Measurements from ENCODE around the gene ZNF136.
A peak's percentile ranks its signal among the peaks of the same experiment; 100 is the strongest.

DNA sequence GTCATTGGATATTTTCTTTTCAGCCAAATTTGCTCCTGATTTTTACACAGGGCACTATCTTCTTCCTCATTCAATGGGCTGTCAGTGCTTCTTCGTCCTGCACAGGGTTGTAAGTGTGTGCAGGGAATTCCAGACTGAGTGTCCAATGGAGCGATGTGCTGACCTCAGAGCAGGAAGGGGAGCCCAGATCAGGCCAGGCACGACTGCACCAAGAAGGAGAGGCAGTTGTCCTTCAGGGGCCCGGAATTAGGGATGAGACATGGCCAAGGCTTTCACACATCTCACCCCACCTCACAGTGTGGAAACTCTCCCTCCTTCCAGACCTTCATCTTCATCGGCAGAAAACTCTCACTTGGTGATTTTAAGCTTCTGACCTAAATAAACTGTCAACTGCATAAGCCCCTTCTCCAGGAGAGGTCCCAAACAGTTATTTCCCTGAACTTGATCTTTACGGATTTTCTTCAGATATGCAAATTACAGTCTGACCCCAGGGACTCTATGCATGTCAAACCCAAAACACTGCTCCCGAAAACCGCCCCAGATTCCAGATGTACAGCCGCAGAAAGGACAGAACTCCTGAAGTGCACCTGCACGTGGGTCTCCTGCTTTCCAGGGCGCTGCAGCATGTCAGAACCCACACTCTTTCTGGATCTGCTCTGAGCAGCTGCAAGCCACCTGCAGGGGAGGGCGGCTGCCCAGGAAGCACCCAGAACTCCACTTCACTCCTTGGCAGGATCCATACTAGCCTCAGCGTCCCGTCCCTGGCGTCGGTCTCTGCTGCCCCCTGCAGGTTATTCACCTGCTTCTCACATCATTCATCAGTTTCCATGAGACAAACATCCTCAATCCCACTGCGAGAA, 22.1 kb upstream of the ZNF136 start:
- TF ChIP-seq POLR2A (IDR thresholded peaks at IDR 0.05) (no peak), POLR2AphosphoS5 (IDR thresholded peaks at IDR 0.05) (peak in 1 of 2 donors; percentile 18), EP300 (IDR thresholded peaks at IDR 0.05) (no peak)
- TF ChIP-seq, protein P1, sequence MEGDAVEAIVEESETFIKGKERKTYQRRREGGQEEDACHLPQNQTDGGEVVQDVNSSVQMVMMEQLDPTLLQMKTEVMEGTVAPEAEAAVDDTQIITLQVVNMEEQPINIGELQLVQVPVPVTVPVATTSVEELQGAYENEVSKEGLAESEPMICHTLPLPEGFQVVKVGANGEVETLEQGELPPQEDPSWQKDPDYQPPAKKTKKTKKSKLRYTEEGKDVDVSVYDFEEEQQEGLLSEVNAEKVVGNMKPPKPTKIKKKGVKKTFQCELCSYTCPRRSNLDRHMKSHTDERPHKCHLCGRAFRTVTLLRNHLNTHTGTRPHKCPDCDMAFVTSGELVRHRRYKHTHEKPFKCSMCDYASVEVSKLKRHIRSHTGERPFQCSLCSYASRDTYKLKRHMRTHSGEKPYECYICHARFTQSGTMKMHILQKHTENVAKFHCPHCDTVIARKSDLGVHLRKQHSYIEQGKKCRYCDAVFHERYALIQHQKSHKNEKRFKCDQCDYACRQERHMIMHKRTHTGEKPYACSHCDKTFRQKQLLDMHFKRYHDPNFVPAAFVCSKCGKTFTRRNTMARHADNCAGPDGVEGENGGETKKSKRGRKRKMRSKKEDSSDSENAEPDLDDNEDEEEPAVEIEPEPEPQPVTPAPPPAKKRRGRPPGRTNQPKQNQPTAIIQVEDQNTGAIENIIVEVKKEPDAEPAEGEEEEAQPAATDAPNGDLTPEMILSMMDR (IDR thresholded peaks at IDR 0.05): peak; percentile 86 to 96 (median 93)

Data from upper lobe of left lung (tissue), 4 donors.